Loucy (cell line): ENCODE measurements around the gene TUBB4B.

Source experiments
- EZH2phosphoT487 ChIP-seq: fragments of 200-600 bp; IDR thresholded peaks from 2 replicates; pipeline ENCODE4 v1.6.1; 2018; ENCODE audit warnings: antibody characterized with exemption, mild to moderate bottlenecking, moderate library complexity, borderline replicate concordance
- TF ChIP-seq, protein P1 (sequence below): fragments of 200-600 bp; sonication (generic); conservative IDR thresholded peaks from 2 replicates; pipeline ENCODE4 v1.5.1; 2014; ENCODE audit warnings: mild to moderate bottlenecking, antibody characterized with exemption, low read length

DNA sequence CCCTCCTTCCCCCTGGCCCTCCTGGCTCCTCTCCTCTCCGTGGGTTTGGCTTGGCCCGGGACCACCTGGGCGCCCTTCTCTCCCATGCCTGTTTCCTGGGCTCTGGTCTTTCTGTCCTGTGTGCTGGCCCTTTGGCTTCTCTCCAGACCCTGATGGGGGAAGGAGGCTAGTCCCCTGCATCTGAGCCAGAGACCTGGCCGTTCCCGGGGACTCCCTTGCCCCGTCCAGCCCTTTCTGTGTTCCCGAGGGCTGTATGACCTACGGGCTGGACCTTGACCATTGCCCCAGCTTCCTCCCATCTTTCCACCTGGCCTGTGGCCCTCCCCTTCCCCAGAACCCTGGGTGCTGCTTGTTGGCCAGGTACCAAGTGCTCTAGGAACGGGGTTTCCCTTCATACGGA lies 22.4 kb downstream of the TUBB4B start:
- TF ChIP-seq, protein P1, sequence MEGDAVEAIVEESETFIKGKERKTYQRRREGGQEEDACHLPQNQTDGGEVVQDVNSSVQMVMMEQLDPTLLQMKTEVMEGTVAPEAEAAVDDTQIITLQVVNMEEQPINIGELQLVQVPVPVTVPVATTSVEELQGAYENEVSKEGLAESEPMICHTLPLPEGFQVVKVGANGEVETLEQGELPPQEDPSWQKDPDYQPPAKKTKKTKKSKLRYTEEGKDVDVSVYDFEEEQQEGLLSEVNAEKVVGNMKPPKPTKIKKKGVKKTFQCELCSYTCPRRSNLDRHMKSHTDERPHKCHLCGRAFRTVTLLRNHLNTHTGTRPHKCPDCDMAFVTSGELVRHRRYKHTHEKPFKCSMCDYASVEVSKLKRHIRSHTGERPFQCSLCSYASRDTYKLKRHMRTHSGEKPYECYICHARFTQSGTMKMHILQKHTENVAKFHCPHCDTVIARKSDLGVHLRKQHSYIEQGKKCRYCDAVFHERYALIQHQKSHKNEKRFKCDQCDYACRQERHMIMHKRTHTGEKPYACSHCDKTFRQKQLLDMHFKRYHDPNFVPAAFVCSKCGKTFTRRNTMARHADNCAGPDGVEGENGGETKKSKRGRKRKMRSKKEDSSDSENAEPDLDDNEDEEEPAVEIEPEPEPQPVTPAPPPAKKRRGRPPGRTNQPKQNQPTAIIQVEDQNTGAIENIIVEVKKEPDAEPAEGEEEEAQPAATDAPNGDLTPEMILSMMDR, result no peak
- TF ChIP-seq EZH2phosphoT487, result no peak
